ENCODE measurements around the gene FAH.

Gene FAH

DNA sequence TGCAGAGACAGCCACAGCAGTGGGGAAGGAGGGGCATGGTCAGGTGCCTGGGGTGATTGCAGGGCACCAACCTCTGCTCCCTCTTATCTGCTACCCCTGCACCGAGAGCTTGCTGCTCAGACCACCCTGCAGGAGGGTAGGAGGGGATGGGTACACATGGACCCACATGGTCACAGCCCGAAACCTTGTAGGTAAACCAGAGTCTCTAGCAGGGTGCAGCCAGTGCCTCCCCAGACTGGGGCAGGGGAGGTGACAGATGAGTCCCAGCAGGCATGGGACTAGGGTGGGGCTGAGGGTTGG lies 49.2 kb downstream of the FAH start:
- DNase-seq, result no peak

GRCh38 chr15:80202641-80203360 lies 50.0 kb downstream of the FAH start:
- DNase-seq, result no peak

DNA sequence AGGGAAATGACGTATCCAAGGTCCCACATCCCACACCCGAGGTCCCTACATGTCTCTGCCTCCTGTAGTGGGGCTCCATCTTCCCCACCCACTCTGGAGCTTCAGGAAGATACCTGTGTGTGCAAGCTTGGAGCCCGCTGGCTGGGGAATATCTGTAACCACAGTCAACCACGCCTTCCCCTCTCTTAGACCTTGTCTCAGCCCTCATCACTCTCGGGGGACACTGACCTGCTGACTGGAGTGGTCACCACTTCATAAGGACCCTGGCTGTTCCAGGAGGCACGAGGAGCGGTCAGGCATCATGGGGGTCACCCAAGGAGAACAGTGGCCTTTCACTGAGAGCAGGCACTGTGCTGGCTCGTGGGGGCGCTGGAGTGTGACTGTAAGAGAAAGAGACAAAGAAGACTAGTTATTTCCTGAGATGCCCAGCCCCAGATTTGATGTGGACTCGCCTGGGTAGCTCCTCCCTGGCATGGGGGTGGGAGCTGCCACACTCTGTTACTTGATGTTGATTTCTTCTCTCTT lies 50.6 kb downstream of the FAH start:
- no peak for DNase-seq

DNA sequence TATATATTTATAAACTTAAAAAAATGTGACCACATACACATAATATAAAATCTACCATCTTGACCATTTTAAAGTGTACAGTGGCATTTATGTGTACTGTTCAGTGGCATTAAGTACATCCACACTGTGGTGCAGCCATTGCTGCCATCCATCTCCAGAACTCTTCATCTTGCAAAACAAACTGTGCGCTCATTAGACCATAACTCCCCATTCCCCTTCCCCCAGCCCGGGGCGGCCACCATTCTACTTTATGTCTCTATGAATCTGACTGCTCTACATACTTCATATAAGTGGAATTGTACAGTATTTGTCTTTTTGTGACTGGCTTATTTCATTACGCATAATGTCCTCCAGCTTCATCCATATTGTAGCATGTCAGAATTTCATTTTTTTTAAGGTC lies 51.4 kb downstream of the FAH start:
- DNase-seq, result no peak

DNA sequence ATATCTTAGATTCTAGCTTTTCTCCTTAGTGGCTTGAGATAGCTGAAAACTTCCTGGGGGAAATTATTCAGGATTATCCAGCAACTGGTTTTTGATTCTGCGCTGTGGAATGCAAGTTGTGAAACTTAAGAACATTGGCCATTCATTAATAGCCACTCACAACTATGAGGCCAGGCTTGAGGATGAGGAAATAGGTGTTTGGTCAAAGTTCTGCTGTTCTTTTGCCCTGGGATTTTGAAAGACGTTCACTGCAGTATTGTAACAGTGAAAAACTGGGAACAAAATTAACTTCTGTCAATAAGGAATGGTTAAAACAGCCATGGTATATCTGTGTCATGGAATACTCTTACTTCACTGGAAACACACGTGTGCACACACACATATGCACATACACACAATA lies 55.1 kb downstream of the FAH start:
- no peak for DNase-seq

GRCh38 chr15:80208758-80209734 lies 56.2 kb downstream of the FAH start:
- peak in 1 of 2 experiments; percentile 69 for DNase-seq

DNA sequence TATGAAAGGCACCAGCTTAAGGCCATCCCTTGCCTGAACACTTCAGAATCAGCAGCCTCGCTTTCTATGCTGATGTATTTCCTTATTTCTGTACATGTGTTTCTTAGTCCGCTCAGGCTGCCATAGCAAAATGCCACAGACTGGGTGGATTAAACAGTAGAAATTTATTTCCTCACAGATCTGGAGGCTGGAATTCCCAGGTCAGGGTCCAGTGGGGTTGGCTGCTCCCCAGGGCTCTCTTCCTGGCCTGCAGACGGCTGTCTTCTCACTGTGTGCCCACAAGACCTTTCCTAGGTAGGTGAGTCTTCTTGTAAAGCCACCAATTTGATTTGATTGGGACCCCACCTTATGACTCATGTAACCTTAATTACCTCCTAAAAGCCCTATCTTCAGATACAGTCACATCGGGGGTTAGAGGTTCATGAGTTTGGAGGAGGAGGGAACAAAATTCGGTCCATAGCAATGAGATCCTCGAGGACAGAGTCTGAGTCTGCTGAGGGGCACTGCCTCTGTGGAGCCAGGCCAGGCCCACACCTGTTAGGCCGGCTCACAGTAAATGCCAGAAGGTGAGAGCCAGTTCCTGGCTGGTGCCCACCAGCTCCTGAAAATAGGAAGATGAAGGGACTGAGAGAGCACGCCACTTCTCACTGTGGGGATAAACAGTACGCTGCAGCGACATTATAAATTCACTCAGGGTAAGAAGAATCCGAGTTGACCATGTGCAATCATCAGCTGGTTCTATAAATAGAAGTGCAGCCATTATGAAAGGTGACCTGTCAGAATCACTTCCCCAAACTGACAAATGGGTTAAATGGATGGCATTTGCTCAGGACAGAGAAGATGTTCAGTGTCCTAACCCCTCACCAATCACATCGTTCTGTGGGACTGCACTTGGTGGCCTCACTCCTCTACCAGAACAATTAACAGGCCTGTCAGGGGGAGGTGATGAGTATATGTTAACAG lies 58.1 kb downstream of the FAH start:
- DNase-seq, result no peak

DNA sequence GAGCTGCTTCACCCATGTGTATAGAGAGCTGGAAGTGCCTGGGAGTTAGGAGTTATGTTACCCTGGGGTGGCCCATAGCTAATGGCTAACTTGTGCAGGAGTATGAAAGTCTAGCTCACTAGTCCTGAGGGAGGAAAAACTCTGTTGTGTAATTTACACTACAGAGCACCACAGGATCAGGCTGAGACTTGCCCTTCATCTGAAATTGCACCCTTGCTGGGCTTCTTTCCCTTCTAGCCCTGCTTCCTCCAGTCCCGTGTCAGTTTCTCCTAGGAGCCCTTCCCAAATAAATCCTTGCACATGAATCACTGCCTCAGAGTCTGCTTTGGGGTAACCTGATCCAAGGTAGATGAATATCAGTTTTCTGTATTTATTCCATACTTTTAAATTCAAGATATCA lies 59.2 kb downstream of the FAH start:
- DNase-seq, result no peak

- DNase-seq, result no peak
Measured at GRCh38 chr15:80214910-80215309, 62.1 kb downstream of the FAH start.

DNA sequence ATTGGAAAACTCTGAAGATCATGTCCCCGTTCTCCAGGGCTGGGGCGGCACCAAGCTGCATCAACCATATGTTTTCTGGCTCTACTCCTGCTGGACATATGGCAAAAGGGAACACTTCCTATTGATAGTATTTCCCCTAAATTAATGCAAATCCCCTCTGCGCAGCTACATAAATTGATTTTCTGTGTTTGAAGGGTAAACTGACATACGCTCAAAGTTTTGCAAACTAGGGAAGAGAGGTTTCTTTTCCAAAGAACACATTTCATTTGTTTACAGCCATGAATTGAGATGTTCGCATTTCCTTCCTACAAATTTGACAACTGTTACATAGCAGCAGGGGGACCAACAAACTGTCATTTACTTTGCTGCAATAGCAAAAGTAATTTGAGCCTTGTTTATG lies 63.3 kb downstream of the FAH start:
- peak; percentile 59 to 80 for DNase-seq

GRCh38 chr15:80216911-80217310 lies 64.1 kb downstream of the FAH start:
- no peak for DNase-seq

GRCh38 chr15:80217327-80217900 lies 64.6 kb downstream of the FAH start:
- DNase-seq, result no peak

DNA sequence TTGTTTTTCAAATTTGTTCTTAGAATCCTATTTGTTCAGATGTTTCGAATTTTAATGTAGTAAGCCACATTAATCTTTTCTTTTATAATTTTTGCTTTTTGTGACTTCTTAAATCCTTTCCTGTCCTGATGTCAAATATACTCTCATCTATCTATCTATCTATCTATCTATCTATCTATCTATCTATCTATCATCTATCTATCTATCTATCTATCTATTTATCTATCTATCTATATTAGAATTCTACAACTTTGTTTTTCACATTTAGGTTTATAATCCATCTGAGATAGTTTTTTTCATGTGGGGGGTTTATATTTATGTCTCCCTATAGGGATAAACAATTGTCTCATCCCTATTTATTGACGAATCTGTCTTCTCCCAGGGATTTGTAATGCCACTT lies 67.2 kb downstream of the FAH start:
- no peak for DNase-seq

DNA sequence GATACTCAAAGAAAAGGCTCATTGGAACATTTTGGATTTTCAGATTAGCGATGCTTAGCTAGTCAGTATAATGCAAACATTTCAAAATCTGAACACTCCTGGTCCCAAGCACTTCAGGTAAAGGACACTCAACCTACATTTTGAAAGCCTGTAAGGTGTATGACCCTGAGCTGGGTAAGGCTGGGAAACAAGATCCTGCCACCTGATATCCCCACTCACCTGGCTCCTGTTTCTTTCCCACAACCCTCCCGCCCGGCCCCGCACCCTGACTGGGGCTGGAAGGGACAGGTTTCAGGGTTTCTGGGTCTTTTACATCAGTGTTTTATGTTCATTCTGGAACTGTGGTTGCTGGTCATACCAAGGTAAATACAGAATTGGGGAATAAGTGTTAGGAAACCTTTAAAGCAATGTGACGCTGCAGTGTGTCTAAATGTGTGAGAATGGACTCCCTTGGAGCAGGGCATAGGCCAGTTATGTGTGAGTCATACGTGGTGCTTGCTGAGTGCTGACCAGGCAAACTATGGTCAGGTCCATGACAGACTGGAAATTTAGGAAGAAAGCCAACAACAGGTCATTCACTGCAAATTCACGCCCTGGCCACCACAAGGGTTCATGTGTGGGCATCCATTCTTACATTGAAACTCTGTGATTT lies 76.3 kb downstream of the FAH start:
- no peak for DNase-seq

- DNase-seq, result no peak
Measured at GRCh38 chr15:80231371-80231770, 78.6 kb downstream of the FAH start.

DNA sequence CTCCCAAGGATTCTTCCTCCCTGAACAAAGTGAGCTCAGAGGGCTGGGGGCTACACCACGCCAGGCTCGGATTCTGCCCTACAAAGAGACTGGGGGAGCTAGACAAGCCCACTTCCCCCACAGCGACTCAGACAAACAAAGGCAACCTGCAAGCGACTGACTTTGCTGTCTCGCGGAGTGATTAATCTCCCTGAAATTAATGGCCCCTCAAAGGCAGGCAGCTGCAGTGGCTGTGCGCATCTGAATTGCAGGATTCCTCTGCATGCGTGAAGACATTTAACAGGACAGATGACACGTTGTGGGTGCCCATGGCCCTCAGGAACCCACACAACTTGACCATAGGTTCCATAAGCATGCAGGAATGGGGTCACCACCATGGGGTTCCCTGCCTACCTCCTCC lies 80.8 kb downstream of the FAH start:
- DNase-seq, result no peak

DNA sequence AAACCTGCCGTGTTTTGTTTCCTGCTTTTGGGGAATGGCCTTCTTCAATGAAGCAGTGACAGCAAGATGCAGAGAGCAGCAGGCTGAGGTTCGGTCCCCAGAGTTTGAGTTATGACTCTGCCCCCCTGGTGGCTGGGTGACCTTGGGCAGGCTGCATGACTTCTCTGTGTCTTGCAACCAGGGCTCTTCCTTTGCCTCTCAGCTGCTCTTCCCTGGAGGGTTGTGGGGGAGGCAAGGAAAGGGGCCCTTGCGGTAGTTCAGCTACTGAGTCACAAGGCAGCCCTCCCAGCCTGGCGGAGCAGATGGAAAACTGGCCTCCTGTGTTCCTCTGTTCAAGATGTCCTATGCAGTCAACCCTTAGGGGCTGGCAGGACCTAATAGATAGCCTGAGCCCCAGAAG lies 82.1 kb downstream of the FAH start:
- peak; percentile 28 to 45 for DNase-seq

All from NCI-H524 (cell line).